K562 (cell line): ENCODE measurements around the gene THBS2. TPM values are rescaled to one million over a fixed set of nuclear protein-coding genes. Genes with fewer than 3 reads are reported as not detected.
A peak's percentile ranks its signal among the peaks of the same experiment; 100 is the strongest.

Experiments
- ATAC-seq: fragments of 200-7000 bp; cut with Tn5 transposase; 3 replicates; pipeline ENCODE4 v1.9.1; 2020; ENCODE audit warnings: moderate library complexity
- BruUV-seq: library from RNA; stranded (reverse); fragments of 400-500 nt; replicated peaks from 2 replicates; lab custom pipeline; 2021; lab: Mats Ljungman, UMichigan
- CTCF ChIA-PET: fragments of 300-600 bp; formaldehyde crosslinking; extraction: SDS; loops from one replicate; lab custom pipeline; 2021; ENCODE audit warnings: low intra/inter-chr PET ratio; lab: Yijun Ruan, JAX
- POLR2A ChIA-PET: fragments of 300-600, 350-650 bp; sonication (Branson Sonifier 250); formaldehyde crosslinking; extraction: SDS; loops from one replicate; lab custom pipeline; 2021; ENCODE audit warnings: antibody characterized with exemption, inconsistent platforms; lab: Yijun Ruan, JAX
- DNase-seq, 4 experiments: peaks; one replicate each; pipeline versions ENCODE4 v3.0.0 to v3.0.0-alpha.2; 2011 to 2018; ENCODE audit warnings: low spot score in 3 of 4, mixed read lengths in 3 of 4; ENCODE audit errors: extremely low read depth in 1 of 4
- FAIRE-seq: peaks from 2 replicates; lab custom pipeline; 2011; peaks lifted over from hg19 to GRCh38; lab: Jason Lieb, UNC
- H2AFZ ChIP-seq: 2 replicates; pipeline ENCODE4 v1.6.0; 2011; ENCODE audit warnings: low read depth, low read length, control low read depth, inconsistent platforms
- H3K27ac ChIP-seq: fragments of 200-600 bp; 3 replicates; pipeline ENCODE4 v1.8.0; 2011; ENCODE audit warnings: low read depth, mild to moderate bottlenecking, control low read depth, inconsistent platforms, low read length, moderate library complexity, mixed read lengths; ENCODE audit errors: extremely low read depth
- H3K27me3 ChIP-seq, 2 experiments: fragments of 300-600 bp in 1 of 2; 2 replicates in 1 of 2; 3 replicates in 1 of 2; pipeline versions ENCODE4 v1.6.0 to v1.8.0; 2011; ENCODE audit warnings: inconsistent platforms in 2 of 2, low read length in 2 of 2, mild to moderate bottlenecking in 1 of 2, mixed read lengths in 1 of 2, moderate library complexity in 1 of 2; ENCODE audit not compliant: control insufficient read depth in 2 of 2, insufficient read depth in 2 of 2
- H3K36me3 ChIP-seq: fragments of 300-600 bp; 3 replicates; pipeline ENCODE4 v1.8.0; 2011; ENCODE audit warnings: mild to moderate bottlenecking, low read length, inconsistent platforms; ENCODE audit not compliant: control insufficient read depth, insufficient read depth
- H3K4me1 ChIP-seq, 2 experiments: fragments of 200-600 bp in 1 of 2; replicated peaks in 1 of 2; 2 replicates in 1 of 2; 3 replicates in 1 of 2; pipeline versions ENCODE4 v1.5.1 to v1.8.0; 2011; ENCODE audit warnings: inconsistent platforms in 2 of 2, low read length in 2 of 2, mild to moderate bottlenecking in 1 of 2, mixed read lengths in 1 of 2, moderate library complexity in 1 of 2; ENCODE audit not compliant: control insufficient read depth in 2 of 2, insufficient read depth in 2 of 2
- H3K4me2 ChIP-seq: 2 replicates; pipeline ENCODE4 v1.6.1; 2011; ENCODE audit warnings: low read length, control low read depth, inconsistent platforms, mixed read lengths; ENCODE audit not compliant: insufficient read depth
- H3K4me3 ChIP-seq: fragments of 200-600 bp; sonication (generic), shearing (Covaris generic); 2 replicates; pipeline ENCODE4 v1.5.1; 2016; ENCODE audit warnings: control low read depth, inconsistent platforms
- H3K79me2 ChIP-seq: fragments of 200-600 bp; 3 replicates; pipeline ENCODE4 v1.8.0; 2011; ENCODE audit warnings: low read length, inconsistent platforms; ENCODE audit not compliant: control insufficient read depth, insufficient read depth
- H3K9ac ChIP-seq, 2 experiments: 2 replicates each; pipeline versions ENCODE4 v1.6.0 to v1.6.1; 2011; ENCODE audit warnings: low read depth in 2 of 2, low read length in 2 of 2, control low read depth in 1 of 2, inconsistent platforms in 1 of 2, mild to moderate bottlenecking in 1 of 2, mixed read lengths in 1 of 2; ENCODE audit not compliant: insufficient read depth in 1 of 2
- H3K9me1 ChIP-seq: one replicate; pipeline ENCODE4 v1.6.0; 2011; ENCODE audit warnings: inconsistent platforms, mild to moderate bottlenecking, low read length, moderate library complexity; ENCODE audit not compliant: control insufficient read depth, insufficient read depth
- H3K9me3 ChIP-seq: replicated peaks from 2 replicates; pipeline ENCODE4 v1.5.1; 2011; ENCODE audit warnings: low read depth, low read length, inconsistent platforms; ENCODE audit not compliant: control insufficient read depth, insufficient read depth
- H4K20me1 ChIP-seq: replicated peaks from 2 replicates; pipeline ENCODE4 v1.6.1; 2011; ENCODE audit warnings: low read length, inconsistent platforms, mixed read lengths; ENCODE audit not compliant: control insufficient read depth, insufficient read depth
- BHLHE40 ChIP-seq: IDR thresholded peaks from 2 replicates; pipeline ENCODE4 v1.6.1; 2011; ENCODE audit warnings: low read length, improper control_type of control experiment
- CEBPB ChIP-seq: fragments of 450-650 bp; IDR thresholded peaks from 2 replicates; pipeline ENCODE4 v1.6.1; 2016; ENCODE audit warnings: missing genetic modification characterization, missing compliant biosample characterization
- CGGBP1 ChIP-seq: fragments of 250-450 bp; sonication (Bioruptor Pico); IDR thresholded peaks from 2 replicates; pipeline ENCODE4 v1.9.0; 2021; ENCODE audit warnings: mild to moderate bottlenecking
- FOXK2 ChIP-seq, 2 experiments: fragments of 450-650 bp; IDR thresholded peaks in 1 of 2; conservative IDR thresholded peaks in 1 of 2; 2 replicates each; pipeline ENCODE4 v1.6.1; 2016; ENCODE audit warnings: low read depth in 2 of 2, mild to moderate bottlenecking in 1 of 2
- FOXM1 ChIP-seq, 2 experiments: fragments of 450-650 bp in 1 of 2; sonication (generic) in 1 of 2; formaldehyde crosslinking in 1 of 2; IDR thresholded peaks; 2 replicates each; pipeline versions ENCODE4 v1.6.1 to v1.9.0; 2017 to 2022; ENCODE audit warnings: low read depth in 2 of 2, mild to moderate bottlenecking in 2 of 2, missing genetic modification reagents in 1 of 2, moderate library complexity in 1 of 2
- KLF16 ChIP-seq: IDR thresholded peaks from 2 replicates; pipeline ENCODE4 v1.6.1; 2016; ENCODE audit warnings: antibody characterized with exemption
- PPARD ChIP-seq: fragments of 250-450 bp; sonication (Bioruptor Pico); IDR thresholded peaks from 2 replicates; pipeline ENCODE4 v1.8.0; 2022; ENCODE audit warnings: inconsistent platforms, mild to moderate bottlenecking, moderate library complexity
- SAFB2 ChIP-seq: fragments of 200-400 bp; formaldehyde crosslinking; IDR thresholded peaks from 2 replicates; pipeline ENCODE4 v1.6.1; 2018; ENCODE audit warnings: borderline replicate concordance, low read length, low read depth, moderate library complexity; ENCODE audit not compliant: severe bottlenecking
- YBX1 ChIP-seq: fragments of 450-650 bp; IDR thresholded peaks from 2 replicates; pipeline ENCODE4 v1.7.1; 2016; ENCODE audit warnings: mild to moderate bottlenecking
- ZNF274 ChIP-seq: IDR thresholded peaks from 2 replicates; pipeline ENCODE4 v1.6.1; 2011; ENCODE audit warnings: low read depth, mild to moderate bottlenecking, low read length, moderate library complexity, borderline replicate concordance
- ZNF282 ChIP-seq: sonication (generic); formaldehyde crosslinking; IDR thresholded peaks from 2 replicates; pipeline ENCODE4 v1.8.1; 2023; ENCODE audit warnings: missing genetic modification reagents
- ZNF584 ChIP-seq: fragments of 200-800 bp; sonication (Bioruptor generic); IDR thresholded peaks from 2 replicates; pipeline ENCODE4 v1.6.1; 2016; ENCODE audit warnings: low read depth, mild to moderate bottlenecking, missing genetic modification characterization, missing compliant biosample characterization
- WGBS: fragments of 100-300 bp; shearing (Covaris generic); methylation state at CpG from one replicate; pipeline ENCODE4 v1.1.6; 2016; ENCODE audit warnings: low coverage, mixed read lengths; ENCODE audit not compliant: insufficient coverage; ENCODE audit errors: missing lambda C conversion rate; 5-methylcytosine and 5-hydroxymethylcytosine counted together
- in situ Hi-C: fragments of 300-500 bp; cut with MboI; formaldehyde crosslinking; loops from 4 replicates; pipeline ENCODE4 v1.15.0; 2018; ENCODE audit warnings: inconsistent platforms, mixed read lengths
- intact Hi-C: fragments of 100-400 bp; cut with micrococcal nuclease; formaldehyde crosslinking; loops from 2 replicates; pipeline ENCODE4 v1.14.2; 2022
- polyA plus RNA-seq, 8 experiments: library from polyadenylated mRNA; depleted of rRNA in 4 of 8; stranded (reverse) in 5 of 8; unstranded in 3 of 8; fragments of >200 nt; fragmentation: Nextera tagmentation in 2 of 8; fragmentation: Illumina TruSeq in 1 of 8; extraction: Ambion mirVana in 2 of 8; extraction: Trizol in 1 of 8; gene quantifications; 2 replicates each; pipeline versions ENCODE4 v1.2.1 to v1.2.3, GENCODE V29; 2011 to 2014; ENCODE audit warnings: inconsistent platforms in 1 of 8, missing spikeins in 1 of 8
- total RNA-seq, 7 experiments: library from RNA; depleted of rRNA in 6 of 7; stranded (reverse); fragments of >200 nt in 6 of 7; fragmentation: Illumina TruSeq in 2 of 7; extraction: Trizol in 2 of 7; gene quantifications; 2 replicates each; pipeline versions ENCODE4 v1.2.1 to v1.2.3, GENCODE V29; 2011 to 2021; ENCODE audit warnings: low replicate concordance in 1 of 7
- TF ChIP-seq, protein P1 (sequence below): fragments of 250-450 bp; sonication (Bioruptor Pico); IDR thresholded peaks from 2 replicates; pipeline ENCODE4 v1.4.0; 2020; ENCODE audit warnings: mild to moderate bottlenecking

Gene THBS2
- total and polyA plus RNA-seq, 9 of the 15 experiments (the other 6 are each of a cell fraction or from before 2014, with no cell fraction given) = 0.03 to 0.11 (median 0.03) TPM; not detected in 6

DNA sequence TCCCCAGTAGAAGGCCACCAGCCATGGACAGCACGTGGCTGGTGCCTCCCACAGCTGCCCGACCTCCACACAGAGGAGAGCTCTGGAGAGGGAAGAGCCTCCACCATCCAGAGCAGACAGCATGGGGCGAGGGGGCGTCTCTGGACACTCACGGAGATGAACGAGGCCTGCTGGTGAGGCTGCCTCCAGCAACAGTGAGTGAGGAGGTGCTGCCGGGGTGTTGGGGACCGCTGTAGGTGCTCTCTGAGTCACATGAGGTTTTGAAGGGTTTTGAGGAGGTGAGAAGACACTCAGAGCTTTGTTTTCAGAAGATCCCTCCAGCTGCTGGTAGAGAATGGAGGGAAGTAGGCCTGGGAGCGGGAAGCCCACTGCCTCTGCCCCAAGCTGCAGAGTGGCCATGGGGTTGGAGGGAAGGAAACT, 65.6 kb downstream of the THBS2 start:
- H2AFZ ChIP-seq = no peak overlapping the region
- ChIA-PET CTCF (no interaction called here), POLR2A (interaction anchor here (1.0 to 1.6 kb wide), 3 partner anchors 14 to 26 kb away, joined by 4 read pairs; no protein-coding TSS in a partner anchor)
- in situ Hi-C loops = no loop called here
- FAIRE-seq = no peak
- no peaks in the 10 kb centered on the region for H4K20me1 ChIP-seq
- no peaks in the 10 kb centered on the region for H3K36me3 ChIP-seq
- no peak overlapping the region for H3K27ac ChIP-seq
- H3K9me1 ChIP-seq = no peaks in the 10 kb centered on the region
- no peak overlapping the region for H3K9ac ChIP-seq
- no peak for DNase-seq
- H3K4me1 ChIP-seq = no peaks in the 10 kb centered on the region
- no peak overlapping the region for H3K4me3 ChIP-seq
- H3K9me3 ChIP-seq = no peaks in the 10 kb centered on the region
- peak; percentile 42; the same call in 1 of the 3 replicates for ATAC-seq
- H3K27me3 ChIP-seq = peaks cover 37 to 67% of the 10 kb centered on the region in 2 experiments
- H3K4me2 ChIP-seq = no peak overlapping the region
- intact Hi-C loops = no loop called here
- WGBS = 0% methylated on average over 9 of the region's 9 CpGs
- H3K79me2 ChIP-seq = no peaks in the 10 kb centered on the region
- BruUV-seq = no TSS peak
- TF ChIP-seq FOXM1 (IDR thresholded peaks at IDR 0.05; ENCODE audit: low read depth) (no peak), FOXM1 (CRISPR knock-in tag; IDR thresholded peaks at IDR 0.05; ENCODE audit: low read depth) (no peak), SAFB2 (no peak), ZNF584 (CRISPR knock-in tag) (no peak), ZNF282 (CRISPR knock-in tag) (no peak), ZNF274 (no peak), BHLHE40 (no peak), YBX1 (no peak), CGGBP1 (no peak), KLF16 (no peak), PPARD (CRISPR knock-in tag) (no peak), FOXK2 (conservative IDR thresholded peaks at IDR 0.05 in 1 of 2, IDR thresholded peaks at IDR 0.05 in 1 of 2; ENCODE audit: low read depth in 2 of 2) (no peak), CEBPB (tag) (no peak)
- TF ChIP-seq, protein P1, sequence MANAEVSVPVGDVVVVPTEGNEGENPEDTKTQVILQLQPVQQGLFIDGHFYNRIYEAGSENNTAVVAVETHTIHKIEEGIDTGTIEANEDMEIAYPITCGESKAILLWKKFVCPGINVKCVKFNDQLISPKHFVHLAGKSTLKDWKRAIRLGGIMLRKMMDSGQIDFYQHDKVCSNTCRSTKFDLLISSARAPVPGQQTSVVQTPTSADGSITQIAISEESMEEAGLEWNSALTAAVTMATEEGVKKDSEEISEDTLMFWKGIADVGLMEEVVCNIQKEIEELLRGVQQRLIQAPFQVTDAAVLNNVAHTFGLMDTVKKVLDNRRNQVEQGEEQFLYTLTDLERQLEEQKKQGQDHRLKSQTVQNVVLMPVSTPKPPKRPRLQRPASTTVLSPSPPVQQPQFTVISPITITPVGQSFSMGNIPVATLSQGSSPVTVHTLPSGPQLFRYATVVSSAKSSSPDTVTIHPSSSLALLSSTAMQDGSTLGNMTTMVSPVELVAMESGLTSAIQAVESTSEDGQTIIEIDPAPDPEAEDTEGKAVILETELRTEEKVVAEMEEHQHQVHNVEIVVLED (CRISPR knock-in tag) = no peak
